ENCODE results near the gene ANGPT4.
A peak's percentile ranks its signal among the peaks of the same experiment; 100 is the strongest.

Gene ANGPT4

GRCh38 chr20:839015-839414 lies 77.1 kb downstream of the ANGPT4 start:
- no peak for DNase-seq
- H3K4me3 Mint-ChIP-seq, result no peak overlapping the region
- TF ChIP-seq CTCF (IDR thresholded peaks at IDR 0.05), result no peak
- peaks cover 21% of the 10 kb centered on the region for H3K4me1 Mint-ChIP-seq
- H3K9me3 Mint-ChIP-seq, result peaks cover 6% of the 10 kb centered on the region
- H3K36me3 Mint-ChIP-seq (ENCODE audit: low read depth), result peaks cover 9% of the 10 kb centered on the region
- H3K27ac Mint-ChIP-seq, result no peak overlapping the region
- H3K27me3 Mint-ChIP-seq (ENCODE audit: low read depth, poor library complexity), result peaks cover 70% of the 10 kb centered on the region

- peaks cover 9% of the 10 kb centered on the region for H3K36me3 Mint-ChIP-seq (ENCODE audit: low read depth)
- no peak overlapping the region for H3K4me3 Mint-ChIP-seq
- no peak for DNase-seq
- peaks cover 42% of the 10 kb centered on the region for H3K27me3 Mint-ChIP-seq (ENCODE audit: low read depth, poor library complexity)
- no peak for TF ChIP-seq CTCF (IDR thresholded peaks at IDR 0.05)
- H3K9me3 Mint-ChIP-seq, result peaks cover 6% of the 10 kb centered on the region
- peaks cover 23% of the 10 kb centered on the region for H3K4me1 Mint-ChIP-seq
- H3K27ac Mint-ChIP-seq, result no peak overlapping the region
Observed at GRCh38 chr20:836190-836589, 79.9 kb downstream of the ANGPT4 start.

GRCh38 chr20:835608-836045 lies 80.5 kb downstream of the ANGPT4 start:
- Mint-ChIP-seq H3K27me3 (ENCODE audit: low read depth, poor library complexity) (peaks cover 38% of the 10 kb centered on the region), H3K4me3 (peak overlapping the region; percentile 87), H3K36me3 (ENCODE audit: low read depth) (peaks cover 9% of the 10 kb centered on the region), H3K9me3 (peaks cover 6% of the 10 kb centered on the region), H3K4me1 (peaks cover 23% of the 10 kb centered on the region), H3K27ac (no peak overlapping the region)
- no peak for TF ChIP-seq CTCF (IDR thresholded peaks at IDR 0.05)
- DNase-seq, result no peak

- Mint-ChIP-seq H3K4me3 (peak overlapping the region; percentile 87), H3K4me1 (peaks cover 25% of the 10 kb centered on the region), H3K27ac (no peak overlapping the region), H3K9me3 (peaks cover 6% of the 10 kb centered on the region), H3K27me3 (ENCODE audit: low read depth, poor library complexity) (peaks cover 24% of the 10 kb centered on the region), H3K36me3 (ENCODE audit: low read depth) (peaks cover 9% of the 10 kb centered on the region)
- DNase-seq, result no peak
- no peak for TF ChIP-seq CTCF (IDR thresholded peaks at IDR 0.05)
Observed at GRCh38 chr20:834151-834746, 81.9 kb downstream of the ANGPT4 start.

- Mint-ChIP-seq H3K27ac (no peak within 1 kb of the TSS), H3K4me1 (peaks cover 31% of the 10 kb centered on the region), H3K27me3 (ENCODE audit: low read depth, poor library complexity) (peaks cover 19% of the 10 kb centered on the region), H3K4me3 (peak within 1 kb of the TSS; percentile 87), H3K36me3 (ENCODE audit: low read depth) (peaks cover 9% of the 10 kb centered on the region), H3K9me3 (peaks cover 6% of the 10 kb centered on the region)
- TF ChIP-seq CTCF (IDR thresholded peaks at IDR 0.05), result no peak
- peak; percentile 93 for DNase-seq
Observed at GRCh38 chr20:833450-834150, 82.5 kb downstream of the ANGPT4 start, which contains the start of gene FAM110A. TSS of gene FAM110A (plus strand) at chr20:833715. CDS start at chr20:844805, 11,090 bp downstream.

- no peak for TF ChIP-seq CTCF (IDR thresholded peaks at IDR 0.05)
- peak overlapping the region; percentile 87 for H3K4me3 Mint-ChIP-seq
Observed at GRCh38 chr20:833121-833449, 83.0 kb downstream of the ANGPT4 start.

More at GRCh38 chr20:833121-833449, 83.0 kb downstream of the ANGPT4 start:
- Mint-ChIP-seq H3K4me1 (peaks cover 31% of the 10 kb centered on the region), H3K27ac (no peak overlapping the region), H3K27me3 (ENCODE audit: low read depth, poor library complexity) (peaks cover 15% of the 10 kb centered on the region), H3K36me3 (ENCODE audit: low read depth) (peaks cover 4% of the 10 kb centered on the region), H3K9me3 (peaks cover 6% of the 10 kb centered on the region)
- no peak for DNase-seq
